ENCODE measurements around the gene FAM120B.

DNA sequence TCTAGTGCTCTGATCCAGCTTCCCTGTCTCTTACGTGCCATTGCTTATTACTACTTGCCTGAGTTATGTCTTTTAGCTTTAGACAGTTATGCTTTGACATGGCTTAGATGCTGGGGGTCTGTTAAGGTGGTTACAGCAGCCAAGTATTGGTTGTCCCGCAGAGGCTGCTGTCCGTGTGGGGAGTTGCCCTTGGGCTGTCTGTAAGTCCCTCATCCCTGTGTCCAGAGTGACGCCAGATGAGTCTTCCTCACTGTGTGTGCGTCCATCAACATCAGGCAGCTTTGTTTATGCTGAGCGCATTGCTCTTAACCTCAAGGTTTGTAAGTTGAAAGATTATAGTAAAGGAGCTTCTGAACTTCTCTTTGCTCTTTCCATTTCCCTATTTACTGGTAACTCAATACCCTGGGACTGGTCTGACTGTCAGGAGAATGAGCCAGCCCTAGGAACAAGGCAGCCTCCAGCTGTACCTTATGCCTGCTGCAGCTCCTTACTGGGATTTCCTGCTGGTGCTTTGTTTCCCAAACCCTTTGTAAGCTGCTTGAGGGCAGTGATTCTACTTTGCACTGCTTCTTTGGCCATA is 7.2 kb downstream of the FAM120B start:
- TF ChIP-seq, protein P1, sequence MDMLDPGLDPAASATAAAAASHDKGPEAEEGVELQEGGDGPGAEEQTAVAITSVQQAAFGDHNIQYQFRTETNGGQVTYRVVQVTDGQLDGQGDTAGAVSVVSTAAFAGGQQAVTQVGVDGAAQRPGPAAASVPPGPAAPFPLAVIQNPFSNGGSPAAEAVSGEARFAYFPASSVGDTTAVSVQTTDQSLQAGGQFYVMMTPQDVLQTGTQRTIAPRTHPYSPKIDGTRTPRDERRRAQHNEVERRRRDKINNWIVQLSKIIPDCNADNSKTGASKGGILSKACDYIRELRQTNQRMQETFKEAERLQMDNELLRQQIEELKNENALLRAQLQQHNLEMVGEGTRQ (CRISPR knock-in tag; IDR thresholded peaks at IDR 0.05): no peak
- no peak for TF ChIP-seq SP1 (CRISPR knock-in tag; conservative IDR thresholded peaks at IDR 0.05)

All from WTC11 (cell line).